KBM-7 (cell line): ENCODE measurements around the gene GPSM1.

ENCODE experiments used
- DNase-seq: peaks from one replicate; pipeline ENCODE4 v3.0.0-alpha.2; 2015
- in situ Hi-C: fragments of 300-500 bp; cut with MboI; formaldehyde crosslinking; loops from 2 replicates; pipeline ENCODE4 v1.14.3; 2020; ENCODE audit warnings: low sequenced_read_pairs, low pct_unique_long_range_greater_than_20kb, mixed read lengths

Gene GPSM1

GRCh38 chr9:136289651-136290507, 37.5 kb upstream of the GPSM1 start:
- in situ Hi-C loops = no loop called here

GRCh38 chr9:136290508-136291000, 36.8 kb upstream of the GPSM1 start:
- DNase-seq = no peak
- in situ Hi-C loops = no loop called here

More at GRCh38 chr9:136289651-136290507, 37.5 kb upstream of the GPSM1 start:
- DNase-seq = no peak

- in situ Hi-C loops = no loop called here
These were observed 35.9 kb upstream of the GPSM1 start for GRCh38 chr9:136291306-136292025.

GRCh38 chr9:136292026-136292538, 35.3 kb upstream of the GPSM1 start:
- in situ Hi-C loops = no loop called here
- DNase-seq = no peak

More at GRCh38 chr9:136291306-136292025, 35.9 kb upstream of the GPSM1 start:
- no peak for DNase-seq

- in situ Hi-C loops = no loop called here
- DNase-seq = no peak
These were observed 34.5 kb upstream of the GPSM1 start for GRCh38 chr9:136292591-136293448.

- in situ Hi-C loops = no loop called here
- no peak for DNase-seq
These were observed 33.8 kb upstream of the GPSM1 start for GRCh38 chr9:136293476-136294077.

GRCh38 chr9:136294437-136294836, 32.9 kb upstream of the GPSM1 start:
- in situ Hi-C loops = no loop called here
- no peak for DNase-seq

GRCh38 chr9:136295055-136295454, 32.3 kb upstream of the GPSM1 start:
- in situ Hi-C loops = no loop called here
- no peak for DNase-seq

GRCh38 chr9:136295542-136296433, 31.6 kb upstream of the GPSM1 start:
- DNase-seq = no peak
- in situ Hi-C loops = no loop called here

- no peak for DNase-seq
- in situ Hi-C loops = no loop called here
These were observed 30.8 kb upstream of the GPSM1 start for GRCh38 chr9:136296434-136297015.

GRCh38 chr9:136297016-136297691, 30.2 kb upstream of the GPSM1 start:
- no peak for DNase-seq
- in situ Hi-C loops = no loop called here

GRCh38 chr9:136297766-136298735, 29.3 kb upstream of the GPSM1 start:
- no peak for DNase-seq
- in situ Hi-C loops = no loop called here

- in situ Hi-C loops = no loop called here
- DNase-seq = no peak
These were observed 28.2 kb upstream of the GPSM1 start for GRCh38 chr9:136299116-136299515.

GRCh38 chr9:136299541-136299940, 27.8 kb upstream of the GPSM1 start:
- DNase-seq = no peak
- in situ Hi-C loops = no loop called here

- in situ Hi-C loops = no loop called here
- no peak for DNase-seq
These were observed 27.3 kb upstream of the GPSM1 start for GRCh38 chr9:136300016-136300545.

- in situ Hi-C loops = no loop called here
- DNase-seq = no peak
These were observed 26.5 kb upstream of the GPSM1 start for GRCh38 chr9:136300866-136301265.
